ENCODE measurements around the gene SRI.
"Not testable (repeated sequence)": the region's sequence is repeated elsewhere in the genome, so short reads cannot be mapped to it uniquely, and the experiment has no call there.

Gene SRI

GRCh38 chr7:88184848-88185304, 35.0 kb downstream of the SRI start:
- no peak for DNase-seq (ENCODE audit: low read depth in 1 of 2, low spot score in 1 of 2)

GRCh38 chr7:88183051-88183450, 36.8 kb downstream of the SRI start:
- DNase-seq (ENCODE audit: low read depth in 1 of 2, low spot score in 1 of 2), result no peak

GRCh38 chr7:88176190-88176589, 43.6 kb downstream of the SRI start:
- DNase-seq (ENCODE audit: low read depth in 1 of 2, low spot score in 1 of 2), result no peak

- DNase-seq (ENCODE audit: low read depth in 1 of 2, low spot score in 1 of 2), result no peak
Measured at GRCh38 chr7:88172842-88173241, 47.0 kb downstream of the SRI start.

GRCh38 chr7:88169717-88170320, 50.0 kb downstream of the SRI start:
- no peak for DNase-seq (ENCODE audit: low read depth in 1 of 2, low spot score in 1 of 2)

GRCh38 chr7:88167721-88168120, 52.1 kb downstream of the SRI start:
- DNase-seq (ENCODE audit: low read depth in 1 of 2, low spot score in 1 of 2), result no peak

GRCh38 chr7:88167223-88167622, 52.6 kb downstream of the SRI start:
- no peak for DNase-seq (ENCODE audit: low read depth in 1 of 2, low spot score in 1 of 2)

- DNase-seq (ENCODE audit: low read depth in 1 of 2, low spot score in 1 of 2), result no peak
Measured at GRCh38 chr7:88165697-88166096, 54.1 kb downstream of the SRI start.

- not testable (repeated sequence) for DNase-seq (ENCODE audit: low read depth in 1 of 2, low spot score in 1 of 2)
Measured at GRCh38 chr7:88159741-88160140, 60.1 kb downstream of the SRI start.

GRCh38 chr7:88156356-88156755, 63.5 kb downstream of the SRI start:
- DNase-seq (ENCODE audit: low read depth in 1 of 2, low spot score in 1 of 2), result no peak

- DNase-seq (ENCODE audit: low read depth in 1 of 2, low spot score in 1 of 2), result no peak
Measured at GRCh38 chr7:88155756-88156155, 64.1 kb downstream of the SRI start.

Data from activated CD4-positive, alpha-beta T cell treated with anti-CD3 and anti-CD28 coated beads, Interleukin-2, amount 50 U/mL, for 24 hours (primary cell).